NB4 (cell line): ENCODE measurements around the gene JDP2.

Experiments
- MAX ChIP-seq: IDR thresholded peaks from 2 replicates; pipeline ENCODE4 v1.6.1; 2011; ENCODE audit warnings: low read depth, low read length
- MYC ChIP-seq: IDR thresholded peaks from 2 replicates; pipeline ENCODE4 v1.6.1; 2011; ENCODE audit warnings: low read depth, low read length
- POLR2A ChIP-seq: IDR thresholded peaks from 2 replicates; pipeline ENCODE4 v1.6.1; 2011; ENCODE audit warnings: mild to moderate bottlenecking; ENCODE audit not compliant: insufficient read length; ENCODE audit errors: extremely low read depth
- TF ChIP-seq, protein P1 (sequence below): IDR thresholded peaks from one replicate; pipeline ENCODE4 v1.5.1; 2012; ENCODE audit warnings: low read depth, low read length

DNA sequence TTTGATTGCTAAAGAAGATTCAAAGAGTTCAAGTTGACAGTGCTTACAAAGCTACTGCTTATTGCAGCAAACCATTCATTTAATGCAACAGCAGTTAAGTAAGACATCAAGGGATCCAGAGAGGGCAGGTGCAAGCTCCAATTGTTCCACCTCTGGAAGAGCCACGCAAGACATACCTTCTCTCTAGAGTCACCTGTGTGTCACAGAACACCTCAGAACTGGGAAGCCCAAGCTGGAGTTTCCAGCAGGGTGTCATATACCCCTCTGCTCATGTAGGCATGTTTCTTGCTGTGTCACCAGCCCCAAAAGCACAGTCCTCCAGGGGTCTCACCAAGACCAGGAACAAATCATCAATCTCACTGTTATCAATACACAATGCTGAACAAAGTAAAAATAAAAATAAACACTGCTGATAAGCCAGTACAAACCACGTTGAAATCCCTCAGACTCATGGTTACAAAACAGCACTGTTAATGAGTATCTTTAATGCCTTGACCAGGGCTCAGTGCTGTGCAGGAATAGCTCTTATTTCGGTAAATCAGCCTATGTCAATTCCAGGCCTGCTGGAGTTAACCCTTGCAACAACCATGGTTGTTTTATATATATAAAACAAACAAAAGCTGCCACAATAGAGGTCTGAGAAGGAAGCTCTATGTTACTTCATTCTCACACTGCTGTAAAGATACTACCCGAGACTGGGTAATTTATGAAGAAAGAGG, 57.0 kb downstream of the JDP2 start:
- TF ChIP-seq MAX, result no peak
- TF ChIP-seq, protein P1, sequence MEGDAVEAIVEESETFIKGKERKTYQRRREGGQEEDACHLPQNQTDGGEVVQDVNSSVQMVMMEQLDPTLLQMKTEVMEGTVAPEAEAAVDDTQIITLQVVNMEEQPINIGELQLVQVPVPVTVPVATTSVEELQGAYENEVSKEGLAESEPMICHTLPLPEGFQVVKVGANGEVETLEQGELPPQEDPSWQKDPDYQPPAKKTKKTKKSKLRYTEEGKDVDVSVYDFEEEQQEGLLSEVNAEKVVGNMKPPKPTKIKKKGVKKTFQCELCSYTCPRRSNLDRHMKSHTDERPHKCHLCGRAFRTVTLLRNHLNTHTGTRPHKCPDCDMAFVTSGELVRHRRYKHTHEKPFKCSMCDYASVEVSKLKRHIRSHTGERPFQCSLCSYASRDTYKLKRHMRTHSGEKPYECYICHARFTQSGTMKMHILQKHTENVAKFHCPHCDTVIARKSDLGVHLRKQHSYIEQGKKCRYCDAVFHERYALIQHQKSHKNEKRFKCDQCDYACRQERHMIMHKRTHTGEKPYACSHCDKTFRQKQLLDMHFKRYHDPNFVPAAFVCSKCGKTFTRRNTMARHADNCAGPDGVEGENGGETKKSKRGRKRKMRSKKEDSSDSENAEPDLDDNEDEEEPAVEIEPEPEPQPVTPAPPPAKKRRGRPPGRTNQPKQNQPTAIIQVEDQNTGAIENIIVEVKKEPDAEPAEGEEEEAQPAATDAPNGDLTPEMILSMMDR, result no peak
- no peak for TF ChIP-seq POLR2A
- TF ChIP-seq MYC, result no peak
